Amniotic epithelial cell (primary cell): ENCODE measurements around the gene CTNND2.

Experiments
- DNase-seq: peaks from one replicate; pipeline ENCODE4 v3.0.0-alpha.2; 2010; ENCODE audit warnings: low read depth

The CTNND2 gene

DNA sequence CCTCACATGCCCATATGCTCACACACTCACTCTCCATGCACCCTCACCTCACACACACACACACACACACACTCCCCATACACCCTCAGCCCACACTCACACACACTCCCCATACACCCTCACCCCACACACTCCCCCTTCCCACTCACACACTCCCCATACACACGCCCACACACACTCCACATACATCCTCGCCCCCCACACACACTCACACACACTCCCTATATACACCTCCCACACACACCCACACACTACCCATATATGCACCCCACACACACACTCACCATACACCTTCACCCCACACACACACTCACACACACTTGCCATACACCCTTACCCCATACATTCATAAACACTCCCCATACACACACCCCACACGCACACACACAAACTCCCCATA is 592.5 kb downstream of the CTNND2 start:
- DNase-seq: no peak

DNA sequence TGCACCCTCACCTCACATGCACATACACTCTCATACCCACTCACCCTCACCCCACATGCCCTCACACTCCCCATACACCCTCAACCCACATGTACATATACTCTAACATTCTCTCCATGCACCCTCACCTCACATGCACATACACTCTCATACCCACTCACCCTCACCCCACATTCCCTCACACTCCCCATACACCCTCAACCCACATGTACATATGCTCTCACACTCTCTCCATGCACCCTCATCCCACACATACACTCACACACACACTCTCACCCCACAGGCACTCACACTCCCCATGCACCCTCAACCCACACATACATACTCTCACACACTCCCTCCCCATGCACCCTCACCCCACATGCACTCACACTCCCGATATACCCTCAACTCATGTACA is 593.0 kb downstream of the CTNND2 start:
- DNase-seq: no peak

DNA sequence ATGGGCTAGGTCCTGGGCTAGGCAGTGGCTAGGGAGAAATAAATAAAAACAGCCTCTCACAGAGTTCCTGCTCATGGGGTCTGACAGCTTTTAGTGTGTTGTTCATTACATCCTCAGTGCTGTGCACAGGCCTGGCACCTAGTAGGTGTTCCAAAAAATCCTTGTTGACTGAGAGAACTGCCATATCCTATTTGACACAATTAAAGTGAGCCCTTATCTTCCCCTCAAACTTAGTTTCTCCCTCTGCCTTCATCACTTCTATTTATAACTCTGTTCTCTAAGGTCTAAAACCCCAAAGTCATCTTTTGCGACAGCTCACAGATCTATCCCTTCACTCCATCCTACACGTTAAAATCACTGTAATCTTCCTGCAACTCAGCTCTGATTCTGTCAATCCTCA is 594.1 kb downstream of the CTNND2 start:
- no peak for DNase-seq

DNA sequence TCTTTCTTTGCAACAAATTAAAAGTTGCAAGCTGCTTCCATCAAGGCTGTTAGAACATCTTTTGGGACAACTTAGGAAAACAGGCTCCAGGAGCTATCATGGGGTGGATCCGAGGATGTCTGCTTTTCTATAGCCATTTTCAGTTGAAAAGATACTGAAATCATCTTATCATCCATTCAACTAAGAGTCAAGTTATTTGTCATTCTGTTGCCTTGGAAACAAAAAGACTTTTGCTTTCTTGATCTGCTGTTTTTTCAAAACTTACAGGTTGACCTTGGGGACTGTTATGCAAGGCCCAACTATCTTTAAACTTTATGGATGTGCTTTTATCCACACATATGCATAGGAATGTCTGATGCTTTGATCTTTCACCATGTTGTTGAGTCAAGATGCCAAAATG is 597.9 kb downstream of the CTNND2 start:
- no peak for DNase-seq

DNA sequence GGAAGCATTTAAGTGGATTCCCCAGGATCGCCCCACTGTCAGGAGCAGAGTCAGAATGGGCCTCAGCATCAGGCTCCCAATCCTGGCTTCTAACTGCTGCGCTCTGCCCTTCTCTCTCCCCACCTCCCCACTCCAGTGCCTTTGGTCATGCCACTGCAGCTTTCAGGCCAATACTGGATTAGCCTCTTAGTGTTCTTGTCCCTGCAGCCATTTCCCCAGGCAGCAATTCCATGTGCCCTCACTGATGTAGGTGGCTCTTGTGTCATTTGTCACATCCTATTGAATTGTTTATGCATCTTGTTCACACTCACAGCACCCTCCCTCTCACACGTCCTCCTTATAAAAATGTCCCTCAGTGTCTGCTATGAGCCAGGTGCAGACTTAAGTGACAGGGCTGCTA is 599.0 kb downstream of the CTNND2 start:
- DNase-seq: no peak

DNA sequence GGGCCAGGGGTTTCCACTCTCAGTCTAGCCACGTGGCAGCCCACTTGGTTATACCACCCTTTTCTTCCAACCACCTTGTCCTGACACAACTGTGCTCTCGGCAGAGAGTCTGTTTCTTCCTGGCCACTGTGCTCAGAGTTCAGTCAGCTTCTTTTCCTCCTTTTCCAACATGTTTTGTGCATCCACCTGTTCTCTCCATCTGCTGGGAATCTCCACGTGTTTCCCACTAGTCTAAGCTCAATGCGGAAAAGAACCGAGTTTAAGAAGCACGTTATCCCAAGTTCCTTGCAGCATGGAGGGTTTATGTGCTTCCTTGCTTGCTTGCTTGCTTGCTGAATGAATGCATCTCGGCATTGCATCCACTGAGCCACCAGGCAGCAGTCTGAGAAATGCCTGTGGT is 599.6 kb downstream of the CTNND2 start:
- DNase-seq: no peak

DNA sequence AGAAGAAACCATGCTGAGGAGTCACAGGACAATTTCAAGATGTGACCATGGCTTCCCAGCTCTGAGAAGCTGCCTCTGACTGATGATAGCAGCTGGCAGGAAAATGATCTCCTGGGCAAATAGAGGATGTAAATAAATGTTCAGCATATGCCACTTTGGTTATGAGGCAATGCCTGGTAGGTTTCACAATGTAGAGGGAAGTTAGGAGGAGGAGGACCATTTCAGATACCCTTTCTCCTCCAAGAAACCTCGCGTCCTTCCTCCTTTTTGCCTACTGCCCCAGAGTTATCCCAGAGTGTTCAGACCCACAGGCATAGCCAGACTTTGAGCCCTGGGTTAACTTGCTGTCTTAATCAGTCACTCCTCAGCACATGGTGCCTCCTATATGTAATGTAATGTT is 601.6 kb downstream of the CTNND2 start:
- DNase-seq: no peak

DNA sequence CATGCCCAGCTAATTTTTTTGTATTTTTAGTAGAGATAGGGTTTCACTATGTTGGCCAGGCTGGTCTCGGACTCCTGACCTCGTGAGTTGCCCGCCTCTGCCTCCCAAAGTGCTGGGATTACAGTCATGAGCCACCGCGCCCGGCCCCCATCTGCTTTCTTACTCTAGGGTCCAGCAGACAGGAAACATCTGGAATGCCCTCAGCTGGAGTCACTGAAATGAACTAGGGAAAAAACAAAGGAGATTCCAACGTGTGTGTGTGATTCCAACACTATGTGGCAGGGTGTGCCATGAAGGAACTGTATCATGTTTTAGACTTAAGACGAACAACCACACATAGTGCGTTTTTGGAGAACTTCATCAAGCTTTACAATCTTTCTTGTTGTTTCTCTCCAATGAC is 603.1 kb downstream of the CTNND2 start:
- no peak for DNase-seq

DNA sequence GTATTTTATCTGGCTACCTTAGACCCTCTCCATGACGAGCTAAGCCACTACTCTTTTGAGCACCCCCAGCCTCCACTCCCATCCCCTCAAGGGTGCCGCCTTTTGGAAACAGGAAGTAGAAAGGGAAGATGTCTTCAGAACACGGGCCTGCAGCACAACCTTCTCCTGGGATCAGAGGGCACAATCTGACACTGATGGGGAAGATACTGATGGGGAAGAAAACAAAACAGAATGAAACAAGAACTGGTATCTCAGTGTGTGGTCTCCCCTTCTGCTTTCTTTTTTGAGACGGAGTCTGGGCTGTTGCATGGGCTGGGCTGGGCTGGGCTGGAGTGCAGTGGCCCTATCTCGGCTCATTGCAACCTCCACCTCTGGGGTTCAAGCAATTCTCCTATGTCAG is 603.5 kb downstream of the CTNND2 start:
- no peak for DNase-seq

DNA sequence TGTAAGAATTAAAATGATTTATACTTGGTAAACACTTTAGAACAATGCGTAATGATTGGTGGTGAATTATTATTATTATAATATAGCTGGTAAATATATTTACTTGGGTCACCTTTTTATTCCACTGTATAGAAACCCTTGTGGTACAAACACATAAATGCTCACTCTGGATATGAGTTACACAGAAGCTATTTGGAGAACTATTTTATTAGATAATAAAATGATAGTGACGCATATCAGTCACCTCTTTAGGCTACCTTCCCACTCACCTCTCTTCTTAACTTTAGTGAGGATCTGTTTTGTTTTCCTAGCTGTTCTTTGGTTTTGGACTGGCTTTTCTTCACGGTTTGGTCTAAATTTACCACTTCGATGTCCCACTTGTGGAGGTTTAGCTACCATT is 605.4 kb downstream of the CTNND2 start:
- DNase-seq: no peak

DNA sequence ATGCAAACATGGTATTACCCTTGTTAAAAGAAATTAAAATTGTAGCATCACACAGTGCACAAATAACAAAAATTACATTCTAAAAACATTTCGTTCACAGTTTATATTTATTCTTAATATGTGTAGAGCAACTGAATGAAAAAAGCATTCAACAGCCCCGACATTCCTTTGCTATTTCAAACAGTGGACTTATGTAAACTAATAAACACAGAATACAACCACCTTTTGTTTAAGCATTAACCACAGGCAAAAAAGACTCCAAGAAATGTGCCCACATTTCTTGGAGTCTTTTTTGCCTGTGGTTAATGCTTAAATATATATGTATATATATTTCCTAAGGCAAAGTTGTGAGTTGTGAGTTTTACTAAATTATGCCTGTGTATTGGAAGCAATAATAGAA is 610.7 kb downstream of the CTNND2 start:
- DNase-seq: no peak

DNA sequence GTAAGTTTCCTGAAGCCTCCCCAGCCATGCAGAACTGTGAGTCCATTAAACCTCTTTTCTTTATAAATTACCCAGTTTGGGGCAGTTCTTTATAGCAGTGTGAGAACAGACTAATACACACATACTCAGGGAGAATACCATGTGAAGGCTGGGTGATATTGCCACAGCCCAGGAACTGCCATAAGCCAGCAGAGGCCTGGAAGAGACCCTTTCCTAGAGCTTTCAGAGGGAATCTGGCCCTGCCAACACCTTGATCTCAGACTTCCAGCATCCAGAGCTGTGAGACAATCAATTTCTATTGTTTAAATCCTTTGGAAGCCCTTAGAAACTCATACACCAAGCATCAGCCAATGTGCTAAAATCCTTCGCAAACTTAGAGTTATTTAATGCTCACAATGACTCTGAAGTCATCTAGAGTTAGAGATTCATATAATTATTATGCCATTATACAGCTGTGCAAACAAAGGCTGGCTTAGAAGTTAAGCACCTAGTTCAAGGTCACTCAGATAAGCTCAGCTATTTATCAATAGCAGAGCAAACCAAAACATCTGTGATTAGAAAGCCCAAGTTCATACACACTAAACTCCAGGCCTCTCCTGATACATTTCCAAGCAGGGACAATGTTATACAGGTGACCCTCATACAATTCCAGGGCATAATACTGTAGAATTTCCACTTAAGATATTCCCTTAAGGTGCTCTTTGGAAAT is 611.4 kb downstream of the CTNND2 start:
- DNase-seq: no peak

DNA sequence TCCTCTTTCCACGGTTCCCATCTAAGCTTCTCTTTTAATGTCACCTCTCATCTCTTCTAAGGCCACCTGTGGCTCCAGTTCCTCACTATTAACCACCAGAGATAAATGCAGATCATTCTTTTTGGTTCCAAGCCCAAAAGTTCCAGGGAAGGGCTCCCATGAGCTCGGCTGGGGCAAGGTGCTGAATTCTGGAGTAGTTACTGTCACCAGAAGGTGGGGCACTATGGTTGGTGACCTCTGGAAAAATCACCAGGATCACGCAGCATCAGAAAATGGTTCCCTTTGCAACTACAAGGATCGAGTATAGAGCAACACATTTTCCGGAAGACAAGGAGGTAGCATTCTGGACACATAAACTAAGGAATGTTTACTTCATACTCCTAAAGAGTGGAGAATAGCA is 614.5 kb downstream of the CTNND2 start:
- no peak for DNase-seq

DNA sequence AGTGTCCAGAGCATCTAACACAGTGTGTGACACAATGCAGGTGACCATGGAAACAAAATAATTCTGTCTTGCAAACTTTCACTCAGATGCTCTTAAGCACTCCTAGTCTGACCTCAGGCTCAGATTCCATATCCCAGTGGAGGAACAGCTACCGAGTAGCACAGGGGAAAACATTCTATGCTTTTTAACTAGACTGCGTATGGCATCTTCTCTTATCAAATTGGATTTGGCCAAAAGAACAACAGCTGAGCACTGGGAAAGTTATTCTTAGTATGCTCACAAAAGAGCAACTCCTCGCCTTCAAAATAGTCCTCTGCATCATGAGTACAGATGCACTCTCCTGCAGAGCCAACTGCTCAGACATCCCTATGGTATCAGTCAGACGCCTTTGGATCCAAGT is 615.0 kb downstream of the CTNND2 start:
- no peak for DNase-seq

DNA sequence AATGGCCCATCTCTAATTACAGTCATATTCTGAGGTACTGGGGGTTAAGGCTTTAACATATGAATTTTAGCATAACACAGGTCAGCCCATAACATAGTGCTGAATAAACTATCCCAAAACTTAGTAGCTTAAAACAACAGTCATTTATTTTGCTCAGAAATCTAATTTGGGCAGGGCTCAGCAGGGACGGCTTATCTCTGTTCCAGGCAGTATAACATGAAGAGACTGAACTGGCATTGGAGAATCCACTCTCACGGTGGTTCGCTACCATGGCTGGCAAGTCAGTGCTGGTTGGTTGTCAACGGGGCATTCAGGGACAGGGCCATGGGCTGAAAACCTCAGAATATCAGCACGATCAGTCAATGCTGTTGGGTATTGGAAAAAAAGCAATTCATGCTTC is 622.4 kb downstream of the CTNND2 start:
- no peak for DNase-seq

DNA sequence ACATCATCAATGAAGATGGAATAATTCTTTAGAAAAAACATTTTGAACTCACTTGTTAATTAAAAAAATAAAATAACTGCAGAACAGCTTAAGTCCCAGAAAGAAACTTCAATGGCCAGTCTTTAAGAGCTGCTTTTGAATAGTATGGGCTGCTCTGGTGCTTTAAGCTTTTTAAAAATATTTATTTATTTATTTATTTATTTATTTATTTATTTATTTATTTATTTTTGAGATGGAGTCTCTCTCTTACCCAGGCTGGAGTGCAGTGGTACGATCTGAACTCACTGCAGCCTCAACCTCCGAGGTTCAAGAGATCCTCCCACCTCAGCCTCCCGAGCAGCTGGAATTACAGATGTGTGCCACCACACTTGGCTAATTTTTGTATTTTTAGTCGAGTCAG is 626.9 kb downstream of the CTNND2 start:
- DNase-seq: no peak

DNA sequence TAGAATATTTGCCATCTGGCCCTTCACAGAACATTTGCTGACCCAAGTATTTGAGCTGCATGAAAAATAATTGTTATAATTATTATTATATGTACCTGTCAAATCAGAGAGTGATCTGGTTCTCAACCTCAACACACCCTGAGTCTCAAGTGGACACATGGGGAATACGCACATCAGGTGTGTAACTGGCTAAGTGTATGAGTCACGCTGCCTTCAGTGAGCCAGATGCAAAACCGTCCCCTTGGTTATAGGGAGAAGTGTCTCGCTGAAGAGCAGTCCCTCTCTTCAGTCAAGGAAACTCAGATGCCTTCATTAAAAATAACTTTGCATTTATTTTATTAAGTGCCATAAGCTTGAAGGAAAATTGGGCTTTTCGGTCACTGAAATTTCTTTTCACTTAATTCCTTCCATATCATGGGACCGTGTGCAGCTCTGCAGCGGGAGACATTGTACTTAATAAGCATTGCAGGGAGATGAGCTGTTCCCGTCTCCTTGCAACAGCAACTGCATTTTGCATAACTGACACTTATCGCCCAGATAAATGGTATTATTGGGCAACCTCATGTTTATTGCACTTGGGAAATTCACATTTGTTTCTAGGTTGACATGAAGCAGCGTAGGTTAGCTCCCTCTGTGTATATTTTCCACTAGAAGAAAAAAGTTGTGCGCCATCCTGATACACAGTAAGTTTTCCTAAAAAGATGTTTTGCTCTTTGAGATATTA is 630.9 kb downstream of the CTNND2 start:
- DNase-seq: peak; percentile 47

DNA sequence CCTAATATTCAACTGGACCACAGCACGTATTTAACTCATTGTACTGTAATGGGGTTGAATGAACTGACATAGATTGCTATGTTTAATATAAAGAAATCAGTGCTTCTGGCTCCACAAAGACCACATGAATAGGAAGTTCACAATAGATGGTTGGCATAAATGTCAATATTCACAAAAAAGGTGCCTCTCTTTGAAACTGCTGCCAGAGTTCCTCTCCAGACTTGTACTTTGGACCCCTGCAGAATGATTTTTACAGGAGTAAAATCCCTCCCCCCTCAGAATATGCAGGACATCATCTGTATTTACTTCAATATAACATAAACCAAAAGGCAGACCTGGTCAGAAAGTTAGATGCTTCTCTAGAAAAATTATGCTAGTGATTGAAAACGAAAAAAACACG is 634.7 kb downstream of the CTNND2 start:
- no peak for DNase-seq

DNA sequence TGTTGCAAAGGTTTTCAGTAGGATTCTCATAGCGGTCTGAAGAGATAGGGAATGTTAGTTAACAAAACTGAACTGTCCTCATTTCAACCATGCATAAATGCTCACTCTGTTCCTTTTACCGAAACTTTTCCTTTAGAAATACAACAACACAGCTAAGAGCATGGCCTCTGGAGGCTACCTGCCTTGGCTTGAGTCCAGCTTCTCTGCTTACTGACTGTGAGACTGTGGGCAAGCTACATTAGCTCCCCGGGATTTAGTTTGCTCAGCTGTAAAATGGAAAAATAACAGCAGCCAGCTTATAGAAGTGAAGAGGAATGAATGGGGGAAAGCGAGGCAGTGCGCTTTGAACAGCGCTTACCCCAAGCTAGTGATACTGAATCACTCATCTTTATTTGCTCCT is 635.4 kb downstream of the CTNND2 start:
- no peak for DNase-seq

DNA sequence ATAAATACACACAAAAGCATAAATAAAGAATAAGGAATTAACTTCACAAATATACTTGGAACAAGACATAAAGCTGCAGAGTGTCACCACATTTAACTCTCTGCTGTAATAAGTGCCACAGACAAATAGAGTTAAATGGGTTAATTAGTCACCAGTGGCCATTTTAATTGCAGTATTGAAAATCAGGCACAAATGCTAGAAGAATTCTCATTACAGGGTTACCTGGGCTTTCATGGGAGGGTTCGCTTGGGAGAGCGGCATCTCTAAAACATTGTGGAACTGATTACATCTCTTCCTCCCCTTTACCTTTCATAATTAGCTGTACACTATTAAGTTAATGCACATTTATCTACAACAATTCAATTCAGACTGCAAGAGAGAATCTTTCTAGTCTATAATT is 637.9 kb downstream of the CTNND2 start:
- no peak for DNase-seq

DNA sequence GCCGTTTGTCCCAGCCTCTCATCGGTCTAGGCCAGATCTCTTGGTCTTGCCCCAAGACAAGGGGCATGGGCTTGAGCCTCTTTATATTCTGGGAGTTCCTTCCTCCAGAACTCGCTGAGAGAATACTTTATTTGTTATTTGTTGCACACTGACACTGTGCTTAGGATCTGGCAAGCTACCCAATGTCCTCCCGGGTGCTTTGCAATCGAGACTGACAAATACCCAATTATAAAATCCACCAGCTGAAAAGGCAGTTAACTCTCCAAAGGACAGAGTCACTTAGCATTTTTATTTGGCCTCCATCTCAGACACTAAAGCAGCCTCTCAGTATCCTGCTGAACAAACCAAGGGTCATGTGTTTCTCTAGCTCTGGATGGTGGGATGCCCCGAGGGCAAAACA is 643.0 kb downstream of the CTNND2 start:
- DNase-seq: no peak

DNA sequence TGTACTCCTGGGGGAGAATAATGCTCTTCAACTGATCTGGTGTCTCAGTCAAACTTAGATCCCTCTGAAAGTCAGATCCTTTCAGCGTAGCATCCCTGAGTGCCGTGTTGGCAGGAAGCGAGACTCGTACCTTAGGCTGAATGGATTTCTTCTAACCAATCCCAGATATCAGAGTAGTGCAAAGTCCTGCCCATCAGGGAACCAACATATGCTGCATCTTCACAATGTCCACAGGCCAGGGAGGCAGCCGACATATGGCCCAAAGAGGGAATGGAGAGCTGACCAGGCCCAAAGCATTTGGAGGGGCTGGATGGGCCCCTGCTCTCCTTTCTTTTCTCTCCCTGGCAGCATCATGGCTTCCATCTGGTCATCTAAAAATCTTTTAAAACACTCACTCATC is 646.2 kb downstream of the CTNND2 start:
- DNase-seq: no peak

DNA sequence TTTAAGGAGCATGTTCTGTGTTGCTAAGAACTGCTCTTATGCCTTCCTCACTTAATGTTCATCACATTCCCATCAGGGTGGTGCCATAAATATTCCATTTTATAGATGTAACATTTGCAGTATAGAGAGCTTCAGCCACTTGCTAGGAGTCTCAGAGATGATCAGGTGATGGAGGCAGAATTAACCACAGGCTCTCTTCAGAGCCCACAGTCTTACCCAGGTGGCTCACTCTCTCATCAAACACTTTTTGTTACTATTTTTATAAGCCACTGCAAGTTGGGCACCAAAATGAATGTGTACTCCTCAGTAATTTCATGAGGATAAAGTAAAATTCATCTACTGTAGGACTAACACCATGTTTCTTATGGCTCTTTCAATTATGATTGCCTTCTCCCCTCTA is 651.7 kb downstream of the CTNND2 start:
- no peak for DNase-seq

DNA sequence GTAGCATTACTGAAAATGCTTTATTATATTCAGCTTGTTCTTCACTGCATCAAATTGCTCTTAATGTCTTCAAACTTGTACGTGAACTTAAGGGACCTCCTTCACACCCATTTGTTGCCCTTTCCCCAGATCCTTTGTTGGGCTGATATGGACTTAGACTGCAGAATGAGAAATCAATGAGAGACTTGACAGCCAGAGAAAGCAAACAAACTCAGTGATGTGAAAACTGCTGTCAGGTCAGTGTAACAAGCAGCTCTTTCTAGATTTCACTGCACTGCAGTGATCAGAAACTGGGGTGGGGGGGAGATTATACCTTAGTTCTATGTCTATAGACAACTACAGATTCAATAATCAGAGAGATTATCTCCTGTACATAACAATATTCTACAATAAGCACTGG is 652.2 kb downstream of the CTNND2 start:
- no peak for DNase-seq
